Adrenal gland (tissue), 5 donors: ENCODE data around the gene ZNF451.

Experiments
- POLR2A ChIP-seq, 2 donors: fragments of 450-650 bp; IDR thresholded peaks; one replicate each; pipeline ENCODE4 v1.6.1; 2017; ENCODE audit warnings: antibody characterized with exemption in 2 of 2, mild to moderate bottlenecking in 2 of 2, moderate library complexity in 1 of 2
- TF ChIP-seq, protein P1 (sequence below), 6 experiments: fragments of 450-650 bp in 4 of 6; fragments of 200-600 bp in 2 of 6; sonication (generic) in 1 of 6; IDR thresholded peaks; 1 replicate in 5 of 6; 2 replicates in 1 of 6; pipeline versions ENCODE4 v1.5.1 to v1.8.0; 2016 to 2021; ENCODE audit warnings: antibody characterized with exemption in 6 of 6, mild to moderate bottlenecking in 2 of 6, moderate library complexity in 1 of 6
- donor health status: DM: no; HTN: no; CAD: no.

DNA sequence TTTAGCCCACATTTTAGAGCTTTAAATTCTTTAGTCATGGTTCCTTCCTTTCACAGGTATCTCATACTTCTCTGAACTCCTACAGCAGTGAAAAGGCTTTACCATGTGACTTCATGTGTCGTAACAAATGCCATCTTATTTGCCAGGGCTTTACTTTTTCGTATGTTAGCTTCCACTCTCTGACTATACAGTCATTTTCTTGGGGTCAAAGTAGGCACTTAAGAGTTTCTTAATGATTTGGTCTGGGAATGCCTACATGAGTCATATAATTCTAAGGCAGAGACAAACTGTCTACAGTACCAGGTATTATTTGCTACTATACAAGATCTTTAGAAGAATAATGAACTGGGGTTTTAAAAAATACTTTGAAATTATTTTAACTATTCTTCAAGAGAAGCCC, 117.2 kb downstream of the ZNF451 start:
- TF ChIP-seq, protein P1, sequence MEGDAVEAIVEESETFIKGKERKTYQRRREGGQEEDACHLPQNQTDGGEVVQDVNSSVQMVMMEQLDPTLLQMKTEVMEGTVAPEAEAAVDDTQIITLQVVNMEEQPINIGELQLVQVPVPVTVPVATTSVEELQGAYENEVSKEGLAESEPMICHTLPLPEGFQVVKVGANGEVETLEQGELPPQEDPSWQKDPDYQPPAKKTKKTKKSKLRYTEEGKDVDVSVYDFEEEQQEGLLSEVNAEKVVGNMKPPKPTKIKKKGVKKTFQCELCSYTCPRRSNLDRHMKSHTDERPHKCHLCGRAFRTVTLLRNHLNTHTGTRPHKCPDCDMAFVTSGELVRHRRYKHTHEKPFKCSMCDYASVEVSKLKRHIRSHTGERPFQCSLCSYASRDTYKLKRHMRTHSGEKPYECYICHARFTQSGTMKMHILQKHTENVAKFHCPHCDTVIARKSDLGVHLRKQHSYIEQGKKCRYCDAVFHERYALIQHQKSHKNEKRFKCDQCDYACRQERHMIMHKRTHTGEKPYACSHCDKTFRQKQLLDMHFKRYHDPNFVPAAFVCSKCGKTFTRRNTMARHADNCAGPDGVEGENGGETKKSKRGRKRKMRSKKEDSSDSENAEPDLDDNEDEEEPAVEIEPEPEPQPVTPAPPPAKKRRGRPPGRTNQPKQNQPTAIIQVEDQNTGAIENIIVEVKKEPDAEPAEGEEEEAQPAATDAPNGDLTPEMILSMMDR (IDR thresholded peaks at IDR 0.05) = no peak
- TF ChIP-seq POLR2A (IDR thresholded peaks at IDR 0.05) = no peak
